ENCODE data around the gene GPR137C.

The GPR137C gene, protein sequence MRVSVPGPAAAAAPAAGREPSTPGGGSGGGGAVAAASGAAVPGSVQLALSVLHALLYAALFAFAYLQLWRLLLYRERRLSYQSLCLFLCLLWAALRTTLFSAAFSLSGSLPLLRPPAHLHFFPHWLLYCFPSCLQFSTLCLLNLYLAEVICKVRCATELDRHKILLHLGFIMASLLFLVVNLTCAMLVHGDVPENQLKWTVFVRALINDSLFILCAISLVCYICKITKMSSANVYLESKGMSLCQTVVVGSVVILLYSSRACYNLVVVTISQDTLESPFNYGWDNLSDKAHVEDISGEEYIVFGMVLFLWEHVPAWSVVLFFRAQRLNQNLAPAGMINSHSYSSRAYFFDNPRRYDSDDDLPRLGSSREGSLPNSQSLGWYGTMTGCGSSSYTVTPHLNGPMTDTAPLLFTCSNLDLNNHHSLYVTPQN
- total RNA-seq: 0.11 to 1.5 (median 0.16) reads per million in 3 experiments

DNA sequence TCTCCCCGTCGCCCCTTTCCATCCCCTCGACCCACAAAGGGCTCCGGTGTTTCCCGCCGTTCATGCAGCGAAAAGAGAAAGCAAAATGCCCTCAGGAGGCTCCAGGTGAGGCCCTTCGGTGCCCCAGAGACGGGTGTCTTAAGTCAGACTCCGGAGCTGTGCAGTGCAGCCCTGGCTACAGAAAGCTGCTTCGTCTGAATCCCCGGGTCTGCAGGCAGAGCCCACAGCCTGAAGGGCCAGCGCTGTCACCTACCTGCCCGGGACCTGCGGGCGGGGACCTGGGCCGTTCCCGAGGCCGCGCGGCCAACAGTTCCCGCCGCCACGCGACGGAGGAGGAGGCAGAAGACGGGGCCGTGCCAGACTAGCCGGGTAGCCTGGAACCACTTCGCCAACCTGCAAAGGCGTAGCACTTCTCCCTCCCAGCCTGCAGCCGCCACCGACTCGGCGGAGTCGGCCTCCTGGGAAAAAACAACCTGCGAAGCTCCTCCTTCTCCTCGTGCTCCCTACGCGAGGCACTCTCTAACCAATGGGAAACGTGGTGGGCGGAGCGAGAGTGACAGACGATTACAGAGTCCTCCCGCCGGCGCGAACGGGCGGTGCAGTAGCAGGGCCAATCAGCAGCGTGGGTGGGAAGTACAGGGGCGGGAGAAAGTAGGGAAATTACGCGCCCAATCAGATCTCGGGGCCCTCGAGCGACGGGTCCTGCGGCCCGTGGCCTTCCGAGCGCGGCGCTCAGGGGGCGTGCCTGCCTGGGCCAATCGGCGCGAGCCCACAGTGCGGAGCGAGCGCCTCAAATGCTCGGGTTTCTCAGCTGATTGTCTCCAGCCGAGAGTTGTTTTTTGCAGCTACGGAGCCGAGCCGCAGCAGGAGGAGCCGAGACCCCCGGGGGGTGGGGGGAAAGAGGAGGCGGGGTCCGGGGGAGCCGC is at the start of gene GPR137C, which contains the start of gene TXNDC16:
Gene GPR137C, plus strand, starts transcription at position 774 of the 926 bp plus-strand sequence. CDS start 312 bp downstream, outside the sequence.
Gene TXNDC16, minus strand, starts transcription at position 443 of the 926 bp plus-strand sequence. CDS start 8,948 bp downstream, outside the sequence.
- DNase-seq: peak; percentile 99

DNA sequence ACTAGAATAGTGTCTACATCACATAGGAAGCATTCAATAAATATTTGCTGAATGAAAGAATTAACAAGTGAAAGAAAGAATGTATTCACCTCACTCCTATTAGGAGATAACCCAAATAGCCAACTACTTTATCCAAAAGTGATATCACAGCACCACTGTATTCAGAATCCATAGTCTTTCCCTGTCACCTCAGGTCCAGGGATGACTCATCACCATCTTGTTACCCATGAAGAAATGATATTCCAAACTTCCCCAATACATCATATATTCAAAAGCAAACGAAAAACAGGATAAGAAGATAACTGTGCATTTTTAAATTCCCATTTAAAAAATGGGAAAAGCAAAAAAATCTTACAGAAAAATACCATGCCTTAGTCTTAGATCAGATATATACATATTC is 39.4 kb upstream of the GPR137C start:
- DNase-seq: no peak

DNA sequence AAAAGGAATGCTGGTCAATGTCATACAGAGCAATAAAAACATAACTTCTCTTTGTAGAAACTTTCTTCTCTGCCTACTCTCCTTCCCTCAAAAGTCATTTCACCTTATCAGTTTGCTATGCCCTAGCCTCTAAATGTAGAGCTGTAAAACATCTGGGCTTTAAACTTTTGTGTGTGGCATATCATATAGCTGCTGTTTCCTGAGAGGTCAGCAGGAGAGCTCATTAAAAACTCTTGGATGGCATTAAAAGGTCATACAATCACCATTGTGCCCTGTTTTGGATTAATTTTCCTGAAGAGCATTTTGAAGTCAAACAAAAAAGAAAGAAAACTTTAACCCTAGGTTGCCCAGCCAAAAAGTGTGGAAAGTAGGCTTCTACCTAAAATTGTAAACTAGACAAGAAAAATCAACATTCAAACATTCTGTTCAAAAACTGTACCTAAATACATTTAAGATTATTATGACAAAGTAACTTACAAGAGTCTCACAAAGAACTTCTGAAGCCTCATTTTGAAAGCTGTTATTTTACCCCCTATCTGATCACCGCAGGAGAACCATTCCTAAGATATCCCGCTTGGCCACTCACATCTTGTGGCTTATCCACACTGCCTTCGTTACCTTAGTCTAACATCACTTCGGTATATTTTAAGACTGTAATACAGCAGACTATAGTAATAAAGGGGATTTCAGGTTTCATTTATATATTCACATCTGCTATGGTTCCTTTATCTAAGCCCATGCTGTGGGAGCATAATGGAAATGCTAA is 38.4 kb upstream of the GPR137C start:
- DNase-seq: no peak

DNA sequence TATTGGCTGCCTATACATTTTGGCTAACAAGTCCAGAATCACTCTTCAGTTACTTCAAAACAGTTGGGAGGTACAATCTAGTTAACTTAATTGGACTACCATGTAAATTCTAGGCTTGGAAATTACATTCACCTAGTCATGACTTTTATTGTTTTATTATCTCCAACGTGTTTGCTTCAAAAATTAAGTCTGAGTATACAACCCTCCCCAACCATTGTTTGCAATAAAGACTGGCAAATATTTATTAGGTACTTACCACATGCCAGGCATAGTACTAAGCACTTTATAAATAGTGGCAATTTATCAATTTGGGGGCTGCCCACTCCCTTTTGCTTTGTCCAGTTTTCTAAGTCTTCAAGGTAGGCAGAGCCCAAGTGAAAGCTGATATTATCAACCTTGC is 30.6 kb upstream of the GPR137C start:
- DNase-seq: no peak

DNA sequence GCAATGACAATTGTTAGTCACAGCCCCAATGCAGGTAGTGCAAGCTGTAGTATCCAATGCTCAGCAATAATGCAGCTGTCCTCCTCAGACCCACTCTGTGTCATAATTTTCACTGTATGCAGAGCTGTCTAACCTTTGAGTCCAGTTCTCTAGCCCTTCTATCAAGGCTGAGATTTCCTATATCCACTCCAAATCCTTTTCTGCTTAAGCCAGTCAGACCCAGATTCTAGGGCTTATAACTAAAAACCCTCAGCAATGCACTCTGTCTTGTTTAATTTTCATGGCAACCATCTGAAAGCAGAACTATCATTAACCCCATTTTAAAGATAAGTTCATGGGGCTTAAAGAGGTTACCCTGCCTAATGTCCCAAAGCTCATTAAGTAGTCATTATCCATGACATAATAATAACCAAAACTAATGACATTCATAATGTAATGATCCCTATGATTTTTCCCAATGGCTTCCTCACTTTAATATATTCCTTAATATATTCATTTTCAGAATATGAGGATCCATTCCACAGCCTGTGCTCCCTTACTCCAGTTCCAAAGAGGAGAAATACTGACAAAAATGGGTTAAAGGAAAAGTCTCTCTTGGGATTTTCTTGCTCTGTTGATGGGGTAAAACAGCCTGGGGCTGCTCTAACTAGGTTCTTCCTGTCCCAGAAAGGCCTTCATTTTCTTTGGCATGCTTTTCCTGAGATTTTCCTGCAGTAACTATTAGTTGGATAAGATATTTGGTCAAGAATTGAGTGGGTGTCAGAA is 29.9 kb upstream of the GPR137C start:
- DNase-seq: no peak

DNA sequence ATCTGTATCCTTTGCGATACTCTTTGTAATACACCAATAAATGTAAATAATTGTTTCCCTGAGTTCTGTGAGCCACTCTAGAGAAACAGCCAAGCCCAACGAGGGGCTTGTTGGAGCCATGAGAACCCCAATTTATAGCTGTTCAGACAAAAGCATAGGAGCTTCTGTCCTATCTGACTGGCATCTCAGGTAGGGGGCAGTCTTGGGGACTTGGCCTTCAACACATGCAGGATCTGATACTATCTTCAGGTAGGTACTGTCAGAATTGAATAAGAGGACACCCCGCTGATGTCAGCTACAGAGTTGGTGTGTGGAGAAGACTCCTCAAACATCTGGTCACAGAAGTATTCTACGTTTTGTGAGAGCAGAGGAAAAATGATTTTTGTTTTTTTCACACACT is 25.6 kb upstream of the GPR137C start:
- no peak for DNase-seq

DNA sequence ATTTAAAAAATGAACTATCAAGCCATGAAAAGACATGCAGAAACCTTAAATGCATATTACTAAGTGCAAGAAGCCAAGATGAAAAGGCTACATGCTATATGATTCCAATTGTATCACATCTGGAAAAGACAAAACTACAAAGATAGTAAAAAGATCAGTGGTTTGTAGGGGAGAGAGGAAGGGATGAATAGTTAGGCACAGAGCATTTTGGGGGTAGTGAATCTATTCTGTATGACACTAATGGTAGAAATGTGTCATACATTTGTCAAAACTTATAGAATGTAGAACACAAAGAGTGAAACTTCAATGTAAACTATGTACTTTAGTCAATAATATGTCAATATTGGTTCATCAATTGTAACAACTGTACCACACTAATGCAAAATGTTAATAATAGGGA is 21.2 kb upstream of the GPR137C start:
- no peak for DNase-seq

DNA sequence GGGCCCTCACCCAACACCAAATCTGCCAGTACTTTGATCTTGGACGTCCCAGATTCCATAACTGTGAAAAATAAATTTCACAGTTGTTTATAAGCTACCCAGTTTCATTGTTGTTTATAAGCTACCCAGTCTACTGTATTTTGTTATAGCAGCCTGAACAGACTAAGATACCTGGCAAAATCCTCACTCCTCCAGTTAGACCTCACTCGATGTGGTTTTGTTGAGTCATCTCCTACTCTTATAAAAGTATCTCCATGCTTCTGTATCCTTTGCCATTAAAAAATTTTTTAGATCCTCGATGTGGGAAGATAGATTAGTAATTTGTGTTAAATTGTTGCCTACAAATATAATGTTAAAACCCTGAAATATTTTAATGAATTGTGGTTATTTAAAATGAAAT is 16.4 kb upstream of the GPR137C start:
- no peak for DNase-seq

DNA sequence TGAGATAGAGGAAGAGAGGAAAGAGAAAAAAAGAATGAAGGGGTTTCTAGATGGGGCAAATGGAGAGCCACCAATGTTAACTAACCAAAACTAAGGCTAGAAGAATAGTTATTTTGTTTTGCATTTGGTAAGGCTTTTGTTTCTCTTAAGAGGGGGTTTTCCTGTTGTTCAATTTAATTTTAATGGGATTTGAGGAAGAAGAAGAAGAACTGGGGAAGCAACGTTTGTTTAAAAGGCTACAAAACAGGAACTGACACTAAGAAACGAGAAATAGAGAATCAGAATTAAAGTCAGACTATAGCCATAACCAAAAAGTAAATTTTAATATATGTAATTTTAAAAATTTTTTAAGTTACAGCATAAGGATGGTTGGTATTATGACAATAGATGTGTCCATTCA is 14.0 kb upstream of the GPR137C start:
- no peak for DNase-seq

DNA sequence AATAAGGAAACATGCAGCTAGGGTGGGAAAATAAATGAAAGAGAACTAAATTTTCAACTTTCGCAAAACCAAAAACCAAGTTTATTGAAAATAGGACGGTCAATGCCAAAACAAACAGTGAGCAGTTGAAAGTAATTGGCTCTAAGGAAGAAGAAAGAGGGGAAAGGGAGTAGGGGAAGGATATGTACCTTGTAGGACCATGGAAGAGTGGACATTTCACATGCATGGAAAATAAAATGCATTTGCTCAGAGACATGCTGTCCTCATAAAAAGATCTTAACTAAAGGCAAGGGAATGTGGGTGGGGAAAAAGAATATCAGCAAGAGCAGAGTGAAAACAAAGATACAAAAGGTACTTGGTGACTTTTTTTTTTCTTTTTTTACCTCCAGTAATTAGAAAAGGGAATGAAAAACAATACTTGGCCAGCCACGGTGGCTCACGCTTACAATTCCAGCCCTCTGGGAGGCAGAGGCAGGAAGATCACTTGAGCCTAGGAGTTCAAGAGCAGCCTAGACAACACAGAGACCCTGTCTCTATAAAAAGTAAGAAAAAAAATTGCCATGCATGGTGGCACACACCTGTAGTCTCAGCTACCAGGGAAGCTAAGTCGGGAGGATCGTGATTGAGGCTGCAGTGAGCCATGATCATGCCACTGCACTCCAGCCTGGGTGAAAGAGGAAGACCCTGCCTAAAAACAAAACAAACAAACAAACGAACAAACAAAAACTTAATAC is 6.9 kb upstream of the GPR137C start:
- no peak for DNase-seq

DNA sequence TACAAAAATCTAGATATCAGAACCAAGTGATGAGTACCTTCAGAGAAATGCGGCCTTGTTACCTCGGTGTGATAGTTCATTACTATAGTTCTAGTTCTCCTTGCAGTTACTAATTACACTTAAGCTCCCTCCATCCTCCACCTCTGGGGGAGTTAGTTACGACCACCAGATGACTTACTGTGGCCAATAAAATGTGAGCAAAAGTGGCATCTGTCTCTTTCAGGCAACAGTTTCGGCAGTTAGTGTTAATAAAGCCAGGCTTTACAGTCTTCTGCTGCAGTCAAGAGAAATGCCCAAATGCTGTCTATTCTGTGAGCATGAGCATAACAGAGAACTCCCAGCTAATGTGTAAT is 6.3 kb upstream of the GPR137C start:
- DNase-seq: no peak

DNA sequence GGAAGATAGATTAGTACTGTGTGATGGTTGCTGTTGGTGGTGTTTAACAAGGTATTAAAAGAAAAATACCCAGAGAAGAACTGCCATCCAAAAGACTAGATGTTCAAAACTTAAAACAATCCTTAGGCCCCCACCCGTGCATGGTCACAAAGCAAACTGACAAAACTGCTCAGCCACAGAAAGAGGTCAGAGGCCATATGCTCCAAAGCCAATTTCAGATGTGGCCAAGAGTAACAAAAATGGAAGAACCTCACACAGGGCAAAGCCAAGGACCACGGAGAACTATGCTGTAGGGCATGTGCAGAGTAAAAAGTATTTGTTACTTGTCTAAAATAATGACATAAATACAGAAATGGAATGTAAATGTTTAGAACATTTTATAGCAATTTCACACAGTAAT is 5.6 kb upstream of the GPR137C start:
- no peak for DNase-seq

DNA sequence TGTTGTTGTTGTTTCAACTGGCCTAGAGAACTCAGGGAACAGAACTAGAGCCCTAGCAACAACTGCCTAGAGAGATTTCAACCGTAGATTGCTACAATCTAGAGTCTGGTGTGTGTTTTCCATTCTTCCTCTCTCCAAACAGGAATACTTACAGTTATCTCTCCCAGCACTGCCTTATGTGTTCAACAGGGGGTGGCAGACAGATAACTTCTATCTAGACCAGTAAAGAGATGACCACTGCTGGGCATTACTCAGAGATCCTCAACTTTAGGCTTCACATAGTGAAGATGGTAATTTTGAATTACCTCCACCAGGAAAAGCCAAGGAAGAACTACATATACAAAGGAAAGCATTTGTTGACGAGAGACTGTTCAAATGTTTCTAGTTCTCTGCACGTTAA is 5.1 kb upstream of the GPR137C start:
- no peak for DNase-seq

DNA sequence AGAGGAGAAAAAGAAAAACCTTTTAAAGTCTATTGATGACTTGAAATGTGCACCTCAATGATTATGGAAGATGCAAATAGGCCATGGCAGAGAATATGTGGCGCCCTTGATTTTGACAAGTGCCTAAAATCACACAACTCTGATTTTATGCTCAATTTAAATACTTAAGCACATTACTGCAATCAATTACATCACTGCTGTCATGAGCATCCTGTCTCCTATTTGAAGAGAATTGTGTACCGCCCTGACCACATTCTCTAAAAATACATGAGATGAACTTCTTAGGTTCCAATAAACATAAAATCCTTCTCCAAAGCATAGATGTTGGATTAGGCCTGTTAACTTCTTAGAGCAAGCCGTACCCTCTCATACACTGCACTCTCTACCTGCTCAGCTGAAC is 2.0 kb upstream of the GPR137C start:
- no peak for DNase-seq

DNA sequence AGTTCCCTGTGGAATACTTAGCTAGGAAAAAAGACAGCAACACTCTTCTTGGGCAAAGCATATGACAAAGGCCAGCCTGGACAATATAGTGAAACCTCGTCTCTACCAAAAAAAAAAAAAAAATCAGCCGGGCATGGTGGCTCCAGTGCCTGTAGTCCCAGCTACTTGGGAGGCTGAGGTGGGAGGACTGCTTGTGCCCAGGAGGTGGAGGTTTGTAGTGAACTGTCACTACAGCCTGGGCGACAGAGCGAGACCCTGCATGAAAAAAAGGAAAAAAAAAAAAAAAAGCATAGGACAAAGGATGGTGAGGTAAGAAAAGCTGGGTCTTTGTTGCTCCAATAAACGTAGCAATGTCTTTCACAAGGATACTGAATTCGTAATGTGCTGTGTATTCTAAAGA is 1.4 kb upstream of the GPR137C start:
- no peak for DNase-seq

DNA sequence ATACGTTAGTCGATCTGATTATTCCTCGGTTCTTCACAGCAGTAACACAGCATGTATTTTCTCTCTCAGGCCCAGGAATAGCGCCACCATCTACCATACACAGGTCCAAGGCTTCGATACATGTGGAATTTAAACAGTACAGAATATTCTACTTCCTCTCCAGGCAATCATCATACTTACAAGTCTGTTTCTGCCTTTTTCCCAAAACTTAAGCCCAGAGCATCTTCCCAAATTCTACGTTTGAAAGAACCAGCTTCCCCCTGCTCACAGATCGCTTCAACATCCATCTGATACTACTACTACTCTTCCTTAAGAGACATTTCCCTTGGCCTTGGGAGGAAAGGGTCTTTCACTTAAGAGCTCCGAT is 957 bp upstream of the GPR137C start:
- peak; percentile 21 for DNase-seq

DNA sequence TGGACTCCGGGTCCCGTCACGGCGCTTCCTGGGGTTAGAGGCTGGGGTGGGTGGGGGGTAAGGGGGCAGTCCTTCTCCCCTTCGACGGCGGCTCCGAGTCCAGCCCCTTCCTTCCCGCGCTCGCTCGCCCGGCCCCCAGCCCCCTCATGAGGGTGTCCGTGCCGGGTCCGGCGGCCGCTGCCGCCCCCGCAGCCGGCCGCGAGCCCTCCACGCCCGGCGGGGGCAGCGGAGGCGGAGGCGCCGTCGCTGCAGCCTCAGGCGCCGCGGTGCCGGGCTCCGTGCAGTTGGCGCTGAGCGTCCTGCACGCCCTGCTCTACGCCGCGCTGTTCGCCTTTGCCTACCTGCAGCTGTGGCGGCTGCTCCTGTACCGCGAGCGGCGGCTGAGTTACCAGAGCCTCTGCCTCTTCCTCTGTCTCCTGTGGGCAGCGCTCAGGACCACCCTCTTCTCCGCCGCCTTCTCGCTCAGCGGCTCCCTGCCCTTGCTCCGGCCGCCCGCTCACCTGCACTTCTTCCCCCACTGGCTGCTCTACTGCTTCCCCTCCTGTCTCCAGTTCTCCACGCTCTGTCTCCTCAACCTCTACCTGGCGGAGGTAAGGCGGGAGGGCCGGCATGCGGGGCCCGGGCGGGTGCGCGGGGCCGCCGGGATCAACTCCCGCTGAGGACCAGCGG is 500 bp downstream of the GPR137C start:
- peak; percentile 54 for DNase-seq

DNA sequence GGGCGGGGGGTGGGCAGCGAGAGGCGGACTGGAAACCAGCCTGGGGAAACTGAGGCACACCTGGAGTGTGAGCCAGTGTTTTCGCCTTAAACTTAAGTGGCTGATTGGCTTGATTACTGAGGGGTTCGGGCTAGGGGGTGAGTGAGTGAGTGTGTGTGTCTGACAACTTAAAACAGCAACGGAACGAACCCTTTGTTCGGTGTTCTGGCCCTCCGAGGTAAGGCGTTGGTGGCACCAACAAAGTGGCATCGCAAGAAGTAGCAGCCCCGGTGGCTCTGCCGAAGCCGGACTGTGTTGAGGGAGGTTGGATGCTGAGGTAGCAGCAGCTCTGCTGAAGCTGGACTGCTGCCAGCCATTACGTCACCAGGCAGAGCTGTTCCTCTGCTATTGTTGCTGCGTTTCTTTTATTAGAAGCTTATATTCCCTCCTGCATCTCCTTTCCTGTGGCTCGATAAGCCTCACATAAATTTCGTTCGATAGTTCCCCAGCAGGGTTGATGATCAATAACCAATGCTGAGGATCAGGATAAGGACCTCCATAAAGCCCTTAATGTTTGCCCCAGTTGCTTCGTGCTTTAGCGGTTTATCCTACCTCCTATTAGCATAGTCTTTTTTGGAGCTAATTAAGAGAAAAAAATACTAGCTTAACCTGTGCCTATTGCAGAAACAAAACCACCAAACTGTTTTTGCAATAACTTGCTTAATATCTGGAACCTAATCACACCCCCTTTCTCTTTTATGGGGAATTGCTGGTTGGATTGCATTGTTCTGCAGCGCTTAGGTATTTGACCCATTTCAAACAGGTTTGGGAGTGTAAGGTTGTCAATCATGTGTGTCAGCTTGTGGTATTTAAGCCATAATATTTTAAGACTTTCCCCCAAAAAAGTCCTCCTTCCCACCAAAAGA is 1.3 kb downstream of the GPR137C start:
- peak; percentile 81 for DNase-seq

DNA sequence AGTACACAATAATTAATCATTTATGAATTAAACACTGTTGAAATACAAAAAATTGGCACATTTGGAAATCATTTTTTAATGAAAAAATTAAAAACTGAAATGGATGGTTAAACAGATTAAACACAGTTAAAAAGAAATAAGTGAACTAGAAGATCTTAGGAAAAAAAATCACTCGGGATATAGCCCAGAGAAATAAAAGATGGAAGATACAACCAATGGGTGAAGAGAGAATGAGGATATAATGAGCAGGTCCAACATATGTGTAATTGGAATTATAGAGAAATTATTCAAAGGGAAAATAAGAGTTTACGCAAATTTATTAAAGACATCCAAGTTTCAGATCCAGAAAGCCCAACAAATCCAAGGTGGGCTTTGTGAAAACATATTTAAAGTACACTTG is 6.1 kb downstream of the GPR137C start:
- DNase-seq: no peak

DNA sequence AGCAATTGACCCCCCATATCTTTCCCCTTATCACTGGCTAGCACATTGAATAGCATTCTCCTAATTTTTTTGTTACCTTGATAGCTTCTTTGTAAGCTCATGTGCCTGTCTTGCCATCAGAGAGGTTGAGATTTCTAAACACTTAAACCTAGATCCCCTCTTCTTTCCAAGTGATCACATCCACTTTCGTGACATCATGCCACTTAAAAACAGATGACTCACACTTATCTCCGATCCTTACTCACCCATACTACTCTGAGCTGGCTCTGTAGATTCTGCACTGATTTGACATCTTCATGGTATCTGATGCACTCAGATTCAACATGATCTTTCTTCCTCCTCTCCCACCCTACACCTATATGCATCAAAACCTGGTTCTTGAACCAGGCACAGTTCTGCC is 10.5 kb downstream of the GPR137C start:
- DNase-seq: no peak

All from central memory CD4-positive, alpha-beta T cell (primary cell).